B cell (primary cell): ENCODE measurements around the gene POM121L2. TPM values are rescaled to one million over a fixed set of nuclear protein-coding genes. Genes with fewer than 3 reads are reported as not detected.

Experiments
- ATAC-seq: fragments of 200-7000 bp; cut with Tn5 transposase; one replicate; pipeline ENCODE4 v1.10.0; 2021; ENCODE audit warnings: low read depth, mild to moderate bottlenecking, moderate number of reproducible peaks, moderate library complexity
- CTCF ChIA-PET: fragments of 350-600 bp; sonication (Branson Sonifier 250); formaldehyde crosslinking; loops from one replicate; lab custom pipeline; 2021; ENCODE audit warnings: antibody characterized with exemption, inconsistent platforms; lab: Charles Lee
- POLR2A ChIA-PET: fragments of 350-600 bp; sonication (Branson Sonifier 250); formaldehyde crosslinking; loops from one replicate; lab custom pipeline; 2021; ENCODE audit warnings: antibody characterized with exemption; lab: Charles Lee
- DNase-seq: peaks from one replicate; pipeline ENCODE4 v3.0.0; 2013
- H2AFZ ChIP-seq: 2 replicates; pipeline ENCODE4 v1.6.1; 2012; ENCODE audit warnings: mild to moderate bottlenecking, low read depth, low read length; ENCODE audit not compliant: insufficient read depth, poor library complexity, severe bottlenecking
- H3K27ac ChIP-seq, 2 donors: 1 replicate in 1 of 2; 2 replicates in 1 of 2; pipeline ENCODE4 v1.5.1; 2012 to 2013; ENCODE audit warnings: low read length in 2 of 2, mild to moderate bottlenecking in 2 of 2, moderate library complexity in 1 of 2
- H3K27me3 ChIP-seq, 4 experiments: fragments of 200-600 bp in 1 of 4; sonication (generic) in 1 of 4; replicated peaks in 1 of 4; 1 replicate in 2 of 4; 2 replicates in 2 of 4; pipeline versions ENCODE4 v1.6.1 to v1.7.0; 2013 to 2016; ENCODE audit warnings: low read length in 3 of 4, mild to moderate bottlenecking in 2 of 4, mixed read lengths in 1 of 4, moderate library complexity in 1 of 4; ENCODE audit not compliant: insufficient read depth in 4 of 4, control insufficient read depth in 3 of 4; ENCODE audit errors: control extremely low read depth in 1 of 4
- H3K36me3 ChIP-seq, 2 experiments: replicated peaks in 1 of 2; 1 replicate in 1 of 2; 2 replicates in 1 of 2; pipeline versions ENCODE4 v1.6.1 to v1.7.1; 2013; ENCODE audit warnings: low read length in 1 of 2; ENCODE audit not compliant: insufficient read depth in 2 of 2, control insufficient read depth in 1 of 2; ENCODE audit errors: control extremely low read depth in 1 of 2, extremely low read depth in 1 of 2
- H3K4me1 ChIP-seq, 2 donors: fragments of 200-600 bp in 1 of 2; sonication (generic) in 1 of 2; 1 replicate in 1 of 2; 2 replicates in 1 of 2; pipeline versions ENCODE4 v1.5.1 to v1.6.1; 2013 to 2017; ENCODE audit warnings: low read length in 2 of 2; ENCODE audit not compliant: control insufficient read depth in 2 of 2, insufficient read depth in 2 of 2
- H3K4me2 ChIP-seq: replicated peaks from 2 replicates; pipeline ENCODE3; 2012; ENCODE audit warnings: mild to moderate bottlenecking, low read depth, low read length; ENCODE audit not compliant: poor library complexity, severe bottlenecking
- H3K4me3 ChIP-seq, 5 experiments: fragments of 200-600 bp in 1 of 5; sonication (generic) in 1 of 5; 1 replicate in 3 of 5; 2 replicates in 2 of 5; pipeline versions ENCODE4 v1.5.1 to v1.7.0; 2011 to 2016; ENCODE audit warnings: low read length in 4 of 5, mild to moderate bottlenecking in 4 of 5, low read depth in 2 of 5, control low read depth in 1 of 5, moderate library complexity in 1 of 5; ENCODE audit not compliant: insufficient read depth in 1 of 5; ENCODE audit errors: control extremely low read depth in 1 of 5, extremely low read depth in 1 of 5
- H3K79me2 ChIP-seq: fragments of 200-600 bp; sonication (generic); one replicate; pipeline ENCODE4 v1.6.0; 2016; ENCODE audit warnings: low read length; ENCODE audit not compliant: control insufficient read depth, insufficient read depth
- H3K9ac ChIP-seq: fragments of 200-600 bp; sonication (generic); 2 replicates; pipeline ENCODE4 v1.6.1; 2017; ENCODE audit warnings: mild to moderate bottlenecking, low read length, moderate library complexity
- H3K9me3 ChIP-seq, 3 donors: one replicate each; pipeline versions ENCODE4 v1.6.1 to v1.7.1; 2013; ENCODE audit warnings: low read length in 2 of 3; ENCODE audit not compliant: control insufficient read depth in 2 of 3, insufficient read depth in 1 of 3; ENCODE audit errors: control extremely low read depth in 1 of 3
- H4K20me1 ChIP-seq: 2 replicates; pipeline ENCODE4 v1.6.0; 2012; ENCODE audit warnings: mild to moderate bottlenecking, low read length; ENCODE audit not compliant: insufficient read depth, control insufficient read depth, poor library complexity, severe bottlenecking
- H3K27ac Mint-ChIP-seq: one replicate; pipeline ENCODE4 v1.8.0; 2021; ENCODE audit warnings: mixed read lengths
- H3K27me3 Mint-ChIP-seq: one replicate; pipeline ENCODE4 v1.8.0; 2021; ENCODE audit warnings: mixed read lengths
- H3K4me1 Mint-ChIP-seq: one replicate; pipeline ENCODE4 v1.8.0; 2021; ENCODE audit warnings: mixed read lengths
- H3K4me3 Mint-ChIP-seq: one replicate; pipeline ENCODE4 v1.8.0; 2021; ENCODE audit warnings: mixed read lengths
- H3K9me3 Mint-ChIP-seq: one replicate; pipeline ENCODE4 v1.8.0; 2022; ENCODE audit warnings: mixed read lengths; ENCODE audit not compliant: insufficient read depth
- EZH2 ChIP-seq: IDR thresholded peaks from 2 replicates; pipeline ENCODE4 v1.6.1; 2012; ENCODE audit warnings: borderline replicate concordance, low read depth, mild to moderate bottlenecking, moderate library complexity, low read length; ENCODE audit not compliant: insufficient read depth, poor library complexity, severe bottlenecking
- WGBS: methylation state at CpG from one replicate; pipeline ENCODE4 v1.1.5; 2013; ENCODE audit warnings: missing lambda C conversion rate; ENCODE audit not compliant: insufficient coverage; 5-methylcytosine and 5-hydroxymethylcytosine counted together
- intact Hi-C: fragments of 100-400 bp; cut with micrococcal nuclease; formaldehyde crosslinking; loops from one replicate; pipeline ENCODE4 v1.10.0; 2022
- polyA plus RNA-seq: library from polyadenylated mRNA; depleted of rRNA; stranded (reverse); fragments of >200 nt; gene quantifications from 2 replicates; pipeline ENCODE4 v1.2.3, GENCODE V29; 2012
- total RNA-seq, 2 donors: library from RNA; stranded (reverse); fragments of 120-200 nt in 1 of 2; gene quantifications; 1 replicate in 1 of 2; 2 replicates in 1 of 2; pipeline versions ENCODE4 v1.2.3 to v1.2.4, GENCODE V29; 2013 to 2022
- TF ChIP-seq, protein P1 (sequence below): fragments of 200-600 bp; IDR thresholded peaks from one replicate; pipeline ENCODE4 v1.8.0; 2022; ENCODE audit warnings: antibody characterized with exemption, mild to moderate bottlenecking

Gene POM121L2
- total and polyA plus RNA-seq, 2 donors (not counting 1 experiment from before 2014, with no cell fraction given), result not detected

DNA sequence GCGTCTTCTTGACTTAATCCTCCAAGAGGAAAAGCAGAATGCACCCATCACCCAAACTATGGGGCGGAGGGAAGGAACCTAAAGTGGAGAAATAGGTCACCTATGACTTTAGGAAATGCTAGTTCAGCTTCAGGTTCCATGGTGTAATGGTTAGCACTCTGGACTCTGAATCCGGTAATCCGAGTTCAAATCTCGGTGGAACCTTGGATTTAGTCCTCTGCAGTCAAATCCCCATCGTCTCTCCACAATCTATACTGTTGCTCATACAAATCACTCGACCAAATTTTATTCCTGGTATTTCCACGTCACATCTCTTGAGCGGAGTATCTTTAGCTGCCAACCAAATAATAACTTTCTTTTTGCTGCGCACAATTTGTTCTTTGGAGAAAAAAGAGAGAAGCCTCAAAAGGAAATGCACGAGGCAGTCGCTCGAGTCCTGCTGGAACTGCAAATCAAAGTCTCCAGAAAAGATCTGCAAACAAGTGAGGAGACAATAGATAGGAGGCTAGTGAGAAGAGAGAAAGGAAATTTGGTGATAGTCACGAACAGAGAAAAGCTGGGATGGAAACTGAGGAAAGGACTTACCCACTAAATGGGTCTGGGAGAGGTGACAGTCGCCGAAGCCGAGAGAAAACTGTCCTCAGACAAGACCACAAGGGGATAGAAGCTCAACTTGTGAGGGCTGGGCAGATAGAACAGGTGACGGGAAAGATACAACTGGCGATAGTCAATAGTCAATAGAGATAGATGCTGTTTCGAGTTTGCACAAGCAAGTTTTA is 16.6 kb downstream of the POM121L2 start:
- 13% methylated on average over 13 of the region's 20 CpGs for WGBS
- no peak for TF ChIP-seq EZH2
- TF ChIP-seq, protein P1, sequence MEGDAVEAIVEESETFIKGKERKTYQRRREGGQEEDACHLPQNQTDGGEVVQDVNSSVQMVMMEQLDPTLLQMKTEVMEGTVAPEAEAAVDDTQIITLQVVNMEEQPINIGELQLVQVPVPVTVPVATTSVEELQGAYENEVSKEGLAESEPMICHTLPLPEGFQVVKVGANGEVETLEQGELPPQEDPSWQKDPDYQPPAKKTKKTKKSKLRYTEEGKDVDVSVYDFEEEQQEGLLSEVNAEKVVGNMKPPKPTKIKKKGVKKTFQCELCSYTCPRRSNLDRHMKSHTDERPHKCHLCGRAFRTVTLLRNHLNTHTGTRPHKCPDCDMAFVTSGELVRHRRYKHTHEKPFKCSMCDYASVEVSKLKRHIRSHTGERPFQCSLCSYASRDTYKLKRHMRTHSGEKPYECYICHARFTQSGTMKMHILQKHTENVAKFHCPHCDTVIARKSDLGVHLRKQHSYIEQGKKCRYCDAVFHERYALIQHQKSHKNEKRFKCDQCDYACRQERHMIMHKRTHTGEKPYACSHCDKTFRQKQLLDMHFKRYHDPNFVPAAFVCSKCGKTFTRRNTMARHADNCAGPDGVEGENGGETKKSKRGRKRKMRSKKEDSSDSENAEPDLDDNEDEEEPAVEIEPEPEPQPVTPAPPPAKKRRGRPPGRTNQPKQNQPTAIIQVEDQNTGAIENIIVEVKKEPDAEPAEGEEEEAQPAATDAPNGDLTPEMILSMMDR, result no peak
- H3K36me3 ChIP-seq, result no peaks in the 10 kb centered on the region
- H3K4me1 ChIP-seq, result no peaks in the 10 kb centered on the region
- peaks cover 2 to 73% (median 72%) of the 10 kb centered on the region in 4 experiments for H3K27me3 ChIP-seq
- ChIA-PET CTCF (interaction anchor here (0.6 to 1.0 kb wide), 2 partner anchors 17 to 601 kb away, joined by 3 to 4 read pairs; no protein-coding TSS in a partner anchor), POLR2A (no interaction called here)
- DNase-seq (no peak), ATAC-seq (no peak)
- intact Hi-C loops, result loop anchor here (5.0 to 10.0 kb wide), 3 partner anchors 372 to 1489 kb away; no protein-coding TSS in a partner anchor
- no peak overlapping the region for H3K4me2 ChIP-seq
- Mint-ChIP-seq H3K27ac (peak overlapping the region; percentile 60), H3K4me3 (no peak overlapping the region), H3K9me3 (peaks cover 16% of the 10 kb centered on the region), H3K27me3 (peaks cover 87% of the 10 kb centered on the region), H3K4me1 (no peaks in the 10 kb centered on the region)
- H3K79me2 ChIP-seq, result no peaks in the 10 kb centered on the region
- H3K9ac ChIP-seq, result no peak overlapping the region
- no peak overlapping the region for H3K4me3 ChIP-seq
- H2AFZ ChIP-seq, result no peak overlapping the region
- peaks cover 3 to 46% (median 33%) of the 10 kb centered on the region in 3 donors for H3K9me3 ChIP-seq
- H3K27ac ChIP-seq, result no peak overlapping the region
- H4K20me1 ChIP-seq, result no peaks in the 10 kb centered on the region

DNA sequence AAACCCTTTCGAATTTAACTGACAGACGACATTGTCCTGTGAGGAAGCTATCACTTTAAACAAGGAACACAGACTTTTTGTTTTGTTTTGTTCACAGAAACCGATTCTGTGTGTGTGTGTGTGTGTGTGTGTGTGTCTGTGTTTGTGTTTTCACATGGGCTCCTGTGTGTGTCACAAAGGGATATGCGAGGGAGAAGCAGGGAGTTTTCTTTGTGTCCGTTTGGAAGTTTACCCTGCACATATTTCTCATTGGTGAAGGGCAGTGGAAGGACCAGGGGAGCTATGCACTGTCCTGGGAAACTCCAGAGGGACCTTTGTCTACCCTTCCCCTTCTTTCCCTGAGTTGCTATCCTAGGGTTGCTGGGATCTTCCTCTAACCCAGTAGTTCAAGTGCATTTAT is 17.7 kb downstream of the POM121L2 start:
- intact Hi-C loops, result loop anchor here (5.0 to 10.0 kb wide), 3 partner anchors 258 to 1490 kb away; no protein-coding TSS in a partner anchor
- H3K4me2 ChIP-seq, result no peak overlapping the region
- peaks cover 2 to 84% (median 76%) of the 10 kb centered on the region in 4 experiments for H3K27me3 ChIP-seq
- no peaks in the 10 kb centered on the region for H3K79me2 ChIP-seq
- H3K9ac ChIP-seq, result no peak overlapping the region
- H3K9me3 Mint-ChIP-seq, result peaks cover 16% of the 10 kb centered on the region
- no peak overlapping the region for H3K27ac Mint-ChIP-seq
- DNase-seq, result no peak
- no peak for TF ChIP-seq EZH2
- TF ChIP-seq, protein P1, result no peak
- H3K27ac ChIP-seq, result no peak overlapping the region
- H3K4me3 Mint-ChIP-seq, result no peak overlapping the region
- CTCF ChIA-PET, result interaction anchor here (1.0 kb wide), 1 partner anchor 600 kb away, joined by 3 read pairs; no protein-coding TSS in a partner anchor
- POLR2A ChIA-PET, result interaction anchor here (0.6 kb wide), 1 partner anchor 184 kb away, joined by 8 read pairs; no protein-coding TSS in a partner anchor
- H3K4me3 ChIP-seq, result no peak overlapping the region
- no peaks in the 10 kb centered on the region for H3K4me1 ChIP-seq
- H3K27me3 Mint-ChIP-seq, result peaks cover 87% of the 10 kb centered on the region
- no peak for ATAC-seq
- no peaks in the 10 kb centered on the region for H3K4me1 Mint-ChIP-seq
- H2AFZ ChIP-seq, result no peak overlapping the region
- H3K9me3 ChIP-seq, result peaks cover 6 to 48% (median 37%) of the 10 kb centered on the region in 3 donors
- no peaks in the 10 kb centered on the region for H4K20me1 ChIP-seq
- no peaks in the 10 kb centered on the region for H3K36me3 ChIP-seq
- 0% methylated on average over 1 of the region's 5 CpGs for WGBS
